HepG2 (cell line): ENCODE data around the gene PHF19. TPM values are rescaled to one million over a fixed set of nuclear protein-coding genes. Genes with fewer than 3 reads are reported as not detected.

ENCODE experiments used
- ATAC-seq: fragments of 200-7000 bp; cut with Tn5 transposase; 3 replicates; pipeline ENCODE4 v1.9.1; 2020; ENCODE audit warnings: mild to moderate bottlenecking, moderate library complexity
- BruUV-seq: library from RNA; stranded (reverse); fragments of 400-500 nt; replicated peaks from 2 replicates; lab custom pipeline; 2021; lab: Mats Ljungman, UMichigan
- CTCF ChIA-PET: fragments of 300-600 bp; formaldehyde crosslinking; extraction: SDS; loops from one replicate; lab custom pipeline; 2021; ENCODE audit warnings: low total read pairs, inconsistent platforms, low intra/inter-chr PET ratio; lab: Yijun Ruan, JAX
- POLR2A ChIA-PET: fragments of 350-600 bp; sonication (Branson Sonifier 250); formaldehyde crosslinking; loops from one replicate; lab custom pipeline; 2020; ENCODE audit warnings: antibody characterized with exemption, inconsistent platforms; lab: Yijun Ruan, JAX
- DNase-seq: peaks from one replicate; pipeline ENCODE4 v3.0.0-alpha.2; 2015; ENCODE audit warnings: low spot score
- FAIRE-seq: peaks from 3 replicates; lab custom pipeline; 2011; peaks lifted over from hg19 to GRCh38; lab: Jason Lieb, UNC
- H2AFZ ChIP-seq: one replicate; pipeline ENCODE4 v1.6.1; 2011; ENCODE audit warnings: low read length, inconsistent platforms
- H3K27ac ChIP-seq: fragments of 300-600 bp; 3 replicates; pipeline ENCODE4 v1.8.0; 2011; ENCODE audit warnings: mixed run types, mild to moderate bottlenecking, mixed read lengths, low read length, inconsistent platforms; ENCODE audit not compliant: insufficient read depth; ENCODE audit errors: extremely low read length
- H3K27me3 ChIP-seq, 2 experiments: fragments of 200-600 bp in 1 of 2; 2 replicates in 1 of 2; 3 replicates in 1 of 2; pipeline versions ENCODE4 v1.6.0 to v1.8.0; 2011; ENCODE audit warnings: low read length in 2 of 2, mild to moderate bottlenecking in 2 of 2, moderate library complexity in 2 of 2, inconsistent platforms in 1 of 2; ENCODE audit not compliant: insufficient read depth in 2 of 2, control insufficient read depth in 1 of 2
- H3K36me3 ChIP-seq, 2 experiments: fragments of 200-600 bp in 1 of 2; replicated peaks in 1 of 2; 2 replicates in 1 of 2; 3 replicates in 1 of 2; pipeline versions ENCODE4 v1.5.1 to v1.8.0; 2011; ENCODE audit warnings: low read length in 2 of 2, inconsistent platforms in 1 of 2; ENCODE audit not compliant: insufficient read depth in 2 of 2, control insufficient read depth in 1 of 2
- H3K4me1 ChIP-seq: 2 replicates; pipeline ENCODE4 v1.5.1; 2012; ENCODE audit warnings: low read length, inconsistent platforms; ENCODE audit not compliant: insufficient read depth
- H3K4me2 ChIP-seq: 2 replicates; pipeline ENCODE4 v1.6.0; 2011; ENCODE audit warnings: low read depth, low read length, inconsistent platforms
- H3K4me3 ChIP-seq, 3 experiments: fragments of 200-600 bp in 1 of 3; sonication (generic), shearing (Covaris generic) in 1 of 3; replicated peaks in 1 of 3; 2 replicates each; pipeline ENCODE4 v1.5.1; 2011 to 2016; ENCODE audit warnings: low read length in 3 of 3, inconsistent platforms in 2 of 3, low read depth in 2 of 3, mild to moderate bottlenecking in 2 of 3, control low read depth in 1 of 3, mixed read lengths in 1 of 3; ENCODE audit not compliant: insufficient read depth in 1 of 3
- H3K79me2 ChIP-seq: one replicate; pipeline ENCODE4 v1.6.1; 2011; ENCODE audit warnings: low read length, inconsistent platforms; ENCODE audit not compliant: insufficient read depth
- H3K9ac ChIP-seq: 2 replicates; pipeline ENCODE4 v1.6.0; 2011; ENCODE audit warnings: mild to moderate bottlenecking, low read depth, low read length, inconsistent platforms; ENCODE audit not compliant: insufficient read depth
- H3K9me3 ChIP-seq: 2 replicates; pipeline ENCODE4 v1.5.1; 2012; ENCODE audit warnings: mild to moderate bottlenecking, low read length
- H4K20me1 ChIP-seq: 2 replicates; pipeline ENCODE4 v1.6.0; 2011; ENCODE audit warnings: inconsistent platforms, mild to moderate bottlenecking, low read length, moderate library complexity; ENCODE audit not compliant: insufficient read depth
- CERS6 ChIP-seq: sonication (generic); formaldehyde crosslinking; IDR thresholded peaks from 2 replicates; pipeline ENCODE4 v1.5.0; 2020; ENCODE audit warnings: missing genetic modification reagents
- NR3C1 ChIP-seq: sonication (generic); formaldehyde crosslinking; IDR thresholded peaks from 2 replicates; pipeline ENCODE4 v1.4.0; 2020; ENCODE audit warnings: missing genetic modification reagents
- RBFOX2 ChIP-seq: fragments of 200-400 bp; formaldehyde crosslinking; IDR thresholded peaks from 2 replicates; pipeline ENCODE4 v1.6.1; 2017; ENCODE audit warnings: low read depth, mild to moderate bottlenecking, low read length
- SNAI1 ChIP-seq: sonication (generic); formaldehyde crosslinking; IDR thresholded peaks from 2 replicates; pipeline ENCODE4 v1.5.0; 2020; ENCODE audit warnings: mild to moderate bottlenecking, missing genetic modification reagents, borderline replicate concordance
- SRF ChIP-seq: IDR thresholded peaks from 2 replicates; pipeline ENCODE4 v1.6.1; 2011; ENCODE audit warnings: mild to moderate bottlenecking, low read depth, low read length, moderate library complexity
- SRSF9 ChIP-seq: fragments of 200-400 bp; formaldehyde crosslinking; IDR thresholded peaks from 2 replicates; pipeline ENCODE4 v1.6.1; 2018; ENCODE audit warnings: borderline replicate concordance, mild to moderate bottlenecking, low read depth, low read length; ENCODE audit not compliant: insufficient read depth, poor library complexity, severe bottlenecking
- ZFP91 ChIP-seq: sonication (generic); formaldehyde crosslinking; IDR thresholded peaks from 2 replicates; pipeline ENCODE4 v1.9.0; 2022; ENCODE audit warnings: missing genetic modification reagents, mild to moderate bottlenecking, borderline replicate concordance
- ZFY ChIP-seq: sonication (generic); formaldehyde crosslinking; IDR thresholded peaks from 2 replicates; pipeline ENCODE4 v1.4.0; 2020; ENCODE audit warnings: missing genetic modification reagents
- ZNF672 ChIP-seq: sonication (generic); formaldehyde crosslinking; IDR thresholded peaks from 2 replicates; pipeline ENCODE4 v1.8.1; 2022; ENCODE audit warnings: missing genetic modification reagents
- ZNF691 ChIP-seq: sonication (generic); formaldehyde crosslinking; IDR thresholded peaks from 2 replicates; pipeline ENCODE4 v1.4.0; 2020; ENCODE audit warnings: missing genetic modification reagents, low read depth, mild to moderate bottlenecking, borderline replicate concordance
- ZSCAN30 ChIP-seq: sonication (generic); formaldehyde crosslinking; IDR thresholded peaks from 2 replicates; pipeline ENCODE4 v1.5.0; 2020; ENCODE audit warnings: mild to moderate bottlenecking, missing genetic modification reagents
- WGBS: methylation state at CpG from one replicate; pipeline ENCODE4 v1.1.6; 2017; ENCODE audit warnings: low lambda C conversion rate; 5-methylcytosine and 5-hydroxymethylcytosine counted together
- in situ Hi-C: cut with HindIII; loops from 2 replicates; pipeline ENCODE4 v1.10.0; 2017; ENCODE audit warnings: low pct_unique_long_range_greater_than_20kb; ENCODE audit not compliant: extremely low pct_ligation_motif_present
- intact Hi-C: fragments of 100-400 bp; cut with micrococcal nuclease; formaldehyde crosslinking; loops from one replicate; pipeline ENCODE4 v1.10.0; 2022; ENCODE audit not compliant: unreplicated experiment
- polyA plus RNA-seq, 8 experiments: library from polyadenylated mRNA; depleted of rRNA in 3 of 8; stranded (reverse) in 7 of 8; unstranded in 1 of 8; fragments of >200 nt; fragmentation: Illumina TruSeq in 4 of 8; extraction: Trizol in 4 of 8; gene quantifications; 2 replicates each; pipeline versions ENCODE4 v1.2.1 to v1.2.3, GENCODE V29; 2011 to 2016; ENCODE audit warnings: low read depth in 4 of 8, missing spikeins in 1 of 8, mixed read lengths in 1 of 8; ENCODE audit not compliant: insufficient read depth in 1 of 8
- total RNA-seq, 5 experiments: library from RNA; depleted of rRNA; stranded (reverse); fragments of >200 nt; fragmentation: Illumina TruSeq; extraction: Trizol; gene quantifications; 2 replicates each; pipeline ENCODE4 v1.2.3, GENCODE V29; 2016; ENCODE audit warnings: low read depth in 1 of 5
- TF ChIP-seq, protein P1 (sequence below): sonication (generic); formaldehyde crosslinking; IDR thresholded peaks from 2 replicates; pipeline ENCODE4 v1.4.0; 2020; ENCODE audit warnings: mild to moderate bottlenecking, low read depth, missing genetic modification reagents

Gene PHF19
- total and polyA plus RNA-seq, 2 of the 13 experiments (the other 11 are each of a cell fraction or from before 2014, with no cell fraction given): 29.7 to 41.3 TPM

DNA sequence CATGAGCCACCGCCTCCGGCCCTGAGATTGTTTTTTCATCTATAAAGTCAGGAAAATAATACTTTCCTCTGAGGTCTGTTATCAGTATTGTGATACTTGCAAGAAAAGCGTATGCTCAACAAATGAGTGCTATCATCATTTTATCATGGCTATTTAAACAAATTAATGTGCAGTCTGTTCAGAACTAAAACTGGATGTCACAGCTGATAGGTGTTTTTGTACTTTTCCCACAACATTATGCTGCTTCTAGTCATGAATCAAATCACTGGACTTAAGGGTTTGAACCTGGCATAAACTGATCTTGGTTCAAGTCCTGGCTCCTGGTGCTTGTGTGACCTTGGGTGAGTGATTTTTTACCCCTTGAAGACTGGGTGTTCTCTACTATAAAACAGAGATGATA, 21.4 kb upstream of the PHF19 start:
- H3K27me3 ChIP-seq: peaks cover 0 to 16% of the 10 kb centered on the region in 2 experiments; a peak in 2 of 5 replicates
- ChIA-PET POLR2A (no interaction called here), CTCF (no interaction called here)
- H3K27ac ChIP-seq: no peak overlapping the region
- no peak for DNase-seq
- H3K79me2 ChIP-seq: no peaks in the 10 kb centered on the region
- FAIRE-seq: no peak
- no peaks in the 10 kb centered on the region for H4K20me1 ChIP-seq
- peaks cover 7% of the 10 kb centered on the region for H3K4me1 ChIP-seq
- TF ChIP-seq SRF: no peak
- TF ChIP-seq ZNF672 (CRISPR knock-in tag): no peak
- TF ChIP-seq RBFOX2: no peak
- no peak for TF ChIP-seq ZNF691
- no peak for TF ChIP-seq ZFP91 (CRISPR knock-in tag)
- TF ChIP-seq NR3C1 (CRISPR knock-in tag): no peak
- TF ChIP-seq ZSCAN30 (CRISPR knock-in tag): no peak
- no peak for TF ChIP-seq CERS6 (CRISPR knock-in tag)
- no peak for TF ChIP-seq SNAI1 (CRISPR knock-in tag)
- TF ChIP-seq SRSF9: no peak
- no peak for TF ChIP-seq ZFY
- TF ChIP-seq, protein P1, sequence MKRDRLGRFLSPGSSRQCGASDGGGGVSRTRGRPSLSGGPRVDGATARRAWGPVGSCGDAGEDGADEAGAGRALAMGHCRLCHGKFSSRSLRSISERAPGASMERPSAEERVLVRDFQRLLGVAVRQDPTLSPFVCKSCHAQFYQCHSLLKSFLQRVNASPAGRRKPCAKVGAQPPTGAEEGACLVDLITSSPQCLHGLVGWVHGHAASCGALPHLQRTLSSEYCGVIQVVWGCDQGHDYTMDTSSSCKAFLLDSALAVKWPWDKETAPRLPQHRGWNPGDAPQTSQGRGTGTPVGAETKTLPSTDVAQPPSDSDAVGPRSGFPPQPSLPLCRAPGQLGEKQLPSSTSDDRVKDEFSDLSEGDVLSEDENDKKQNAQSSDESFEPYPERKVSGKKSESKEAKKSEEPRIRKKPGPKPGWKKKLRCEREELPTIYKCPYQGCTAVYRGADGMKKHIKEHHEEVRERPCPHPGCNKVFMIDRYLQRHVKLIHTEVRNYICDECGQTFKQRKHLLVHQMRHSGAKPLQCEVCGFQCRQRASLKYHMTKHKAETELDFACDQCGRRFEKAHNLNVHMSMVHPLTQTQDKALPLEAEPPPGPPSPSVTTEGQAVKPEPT (CRISPR knock-in tag): no peak
- WGBS: 73% methylated on average over 3 of the region's 3 CpGs
- no peak overlapping the region for H2AFZ ChIP-seq
- in situ Hi-C loops (no loop called here), intact Hi-C loops (no loop called here)
- no peaks in the 10 kb centered on the region for H3K36me3 ChIP-seq
- no peaks in the 10 kb centered on the region for H3K9me3 ChIP-seq
- no peak overlapping the region for H3K9ac ChIP-seq
- no TSS peak for BruUV-seq
- no peak overlapping the region for H3K4me3 ChIP-seq
- ATAC-seq: no peak
- no peak overlapping the region for H3K4me2 ChIP-seq
